Mesodermal cell (in vitro differentiated cells): Measurements from ENCODE around the gene UBE2D2.
"Not testable (repeated sequence)": the region's sequence is repeated elsewhere in the genome, so short reads cannot be mapped to it uniquely, and the experiment has no call there.

ENCODE experiments used
- H3K27ac ChIP-seq: 2 replicates; pipeline ENCODE4 v1.7.0; 2013; ENCODE audit warnings: mild to moderate bottlenecking, low read depth, low read length, moderate library complexity; ENCODE audit not compliant: severe bottlenecking
- H3K36me3 ChIP-seq: 2 replicates; pipeline ENCODE4 v1.7.1; 2013; ENCODE audit warnings: mild to moderate bottlenecking, low read length, moderate library complexity; ENCODE audit not compliant: control insufficient read depth, insufficient read depth
- H3K4me1 ChIP-seq: one replicate; pipeline ENCODE4 v1.7.1; 2013; ENCODE audit warnings: mild to moderate bottlenecking, low read length; ENCODE audit not compliant: insufficient read depth, control insufficient read depth, poor library complexity, severe bottlenecking
- H3K4me3 ChIP-seq: 2 replicates; pipeline ENCODE4 v1.7.0; 2013; ENCODE audit warnings: low read length, control low read depth, mild to moderate bottlenecking; ENCODE audit not compliant: insufficient read depth, poor library complexity, severe bottlenecking; ENCODE audit errors: extremely low read depth
- H3K9me3 ChIP-seq: 2 replicates; pipeline ENCODE4 v1.7.1; 2013; ENCODE audit warnings: mild to moderate bottlenecking, low read length, moderate library complexity; ENCODE audit not compliant: control insufficient read depth
- WGBS, 2 experiments: methylation state at CpG; one replicate each; pipeline ENCODE4 v1.1.5; 2013; ENCODE audit warnings: missing lambda C conversion rate in 2 of 2; ENCODE audit not compliant: insufficient coverage in 2 of 2; 5-methylcytosine and 5-hydroxymethylcytosine counted together

The UBE2D2 gene

GRCh38 chr5:139619861-139620260 is 58.7 kb downstream of the UBE2D2 start:
- 80 to 83% methylated on average over 2 to 3 of the region's 5 CpGs for WGBS, 2 experiments
- Histone ChIP-seq H3K36me3 (peaks cover 91% of the 10 kb centered on the region), H3K4me1 (no peaks in the 10 kb centered on the region), H3K27ac (no peak overlapping the region), H3K9me3 (no peaks in the 10 kb centered on the region), H3K4me3 (no peak overlapping the region)

DNA sequence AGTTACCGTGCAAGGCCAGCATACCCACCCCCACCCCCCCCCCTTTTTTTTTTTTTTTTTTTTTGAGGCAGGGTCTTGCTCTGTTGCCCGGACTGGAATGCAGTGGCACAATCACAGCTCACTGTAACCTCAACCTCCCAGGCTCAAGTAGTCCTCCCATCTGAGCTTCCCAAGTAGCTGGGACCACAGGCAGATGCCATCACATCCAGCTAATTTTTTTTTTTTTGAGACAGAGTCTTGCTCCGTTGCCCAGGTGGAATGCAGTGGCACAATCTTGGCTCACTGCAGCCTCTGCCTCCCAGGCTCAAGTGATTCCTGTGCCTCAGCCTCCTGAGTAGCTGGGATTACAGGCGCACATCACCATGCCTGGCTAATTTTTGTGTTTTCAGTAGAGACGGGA is 64.3 kb downstream of the UBE2D2 start:
- not testable (repeated sequence) for H3K9me3 ChIP-seq, H3K4me1 ChIP-seq, H3K27ac ChIP-seq, H3K4me3 ChIP-seq
- peaks cover 95% of the 10 kb centered on the region for H3K36me3 ChIP-seq
- WGBS, 2 experiments: 98 to 100% methylated on average over 2 to 4 of the region's 5 CpGs

DNA sequence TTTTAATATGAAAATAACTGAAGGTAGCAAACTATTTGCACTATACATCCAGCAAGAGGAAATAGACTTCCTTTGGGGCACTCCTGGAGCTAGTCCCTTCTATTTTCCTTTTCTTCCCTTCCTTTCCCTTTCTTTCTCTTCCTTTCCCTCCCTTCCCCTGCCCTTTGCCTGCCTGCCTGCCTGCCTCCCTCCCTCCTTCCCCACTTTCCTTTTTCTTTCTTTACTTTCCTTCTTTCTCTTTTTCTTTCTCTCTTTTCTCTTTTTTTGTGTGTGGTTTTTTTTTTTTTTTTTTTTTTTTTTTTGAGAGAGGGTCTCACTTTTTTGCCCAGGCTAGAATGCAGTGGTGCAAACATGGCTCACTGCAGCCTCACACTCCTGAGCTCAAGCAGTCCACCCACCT is 69.7 kb downstream of the UBE2D2 start:
- Histone ChIP-seq H3K36me3 (peaks cover 54% of the 10 kb centered on the region), H3K4me3 (no peak overlapping the region), H3K9me3 (no peaks in the 10 kb centered on the region), H3K27ac (peak overlapping the region; percentile 2), H3K4me1 (peaks cover 5% of the 10 kb centered on the region)

- Histone ChIP-seq H3K4me3 (no peak overlapping the region), H3K27ac (peak overlapping the region; percentile 13)
These were observed 70.5 kb downstream of the UBE2D2 start for GRCh38 chr5:139631520-139632165.

DNA sequence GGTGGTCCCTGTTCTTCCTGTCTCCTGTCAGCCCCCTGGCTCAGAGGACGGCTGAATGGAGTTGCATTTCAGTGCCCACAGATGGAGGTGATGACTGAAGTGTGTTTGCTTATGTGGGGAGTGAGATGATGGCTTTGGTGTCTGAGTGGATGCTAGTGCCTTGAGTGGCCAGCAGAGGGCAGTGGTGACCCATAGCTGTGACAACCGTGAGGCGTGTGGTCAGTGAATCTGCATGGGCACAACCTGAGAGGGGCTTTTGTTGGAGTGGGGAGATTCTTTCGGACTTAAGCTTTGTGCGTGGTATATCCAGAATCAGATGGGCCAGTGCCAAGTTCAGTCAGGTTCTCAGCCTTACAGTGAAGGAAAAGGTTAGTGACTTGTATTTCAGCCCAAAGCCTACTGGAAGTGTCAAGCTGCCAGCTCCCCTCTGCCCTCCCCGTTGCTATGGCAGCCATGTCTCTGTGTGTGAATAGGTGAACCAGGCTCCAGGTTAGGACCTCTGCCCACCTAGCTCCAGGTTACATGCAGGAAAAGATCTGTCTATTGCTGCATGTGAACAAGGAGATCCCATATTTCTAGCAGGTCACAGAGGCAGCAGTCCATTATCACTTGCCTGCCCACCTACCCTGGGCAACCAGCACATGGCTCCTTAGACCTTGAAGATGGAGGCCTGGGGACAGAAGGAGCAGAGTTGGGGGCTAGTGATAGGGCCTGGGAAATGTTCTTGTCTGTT is 72.3 kb downstream of the UBE2D2 start:
- Histone ChIP-seq H3K4me3 (no peak overlapping the region), H3K27ac (no peak overlapping the region), H3K36me3 (peaks cover 27% of the 10 kb centered on the region), H3K9me3 (no peaks in the 10 kb centered on the region), H3K4me1 (peaks cover 27% of the 10 kb centered on the region)
- WGBS, 2 experiments: 31% methylated on average over 2 to 6 of the region's 6 CpGs

More at GRCh38 chr5:139631520-139632165, 70.5 kb downstream of the UBE2D2 start:
- Histone ChIP-seq H3K9me3 (no peaks in the 10 kb centered on the region), H3K36me3 (peaks cover 46% of the 10 kb centered on the region), H3K4me1 (peaks cover 13% of the 10 kb centered on the region)
- WGBS, 2 experiments: 100% methylated on average over 2 to 3 of the region's 3 CpGs

DNA sequence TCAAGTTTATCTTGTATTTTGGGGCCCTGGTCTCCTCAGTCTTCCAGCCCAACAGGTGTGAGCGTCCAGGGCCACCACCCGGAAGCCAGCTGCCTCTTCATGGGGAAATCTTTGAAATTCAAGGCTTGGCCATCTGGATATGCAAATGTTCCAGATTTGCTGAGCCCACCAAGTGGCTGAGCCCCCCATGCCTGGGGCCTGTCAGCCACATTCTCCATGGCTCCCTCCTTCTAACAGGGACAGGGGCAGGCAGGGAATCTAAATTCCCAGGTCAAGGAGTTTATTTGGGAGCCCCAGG is 72.8 kb downstream of the UBE2D2 start:
- no peak overlapping the region for H3K4me3 ChIP-seq
- 81 to 100% methylated on average over 2 of the region's 2 CpGs for WGBS, 2 experiments
- H3K9me3 ChIP-seq: no peaks in the 10 kb centered on the region
- peaks cover 22% of the 10 kb centered on the region for H3K36me3 ChIP-seq
- no peak overlapping the region for H3K27ac ChIP-seq
- peaks cover 33% of the 10 kb centered on the region for H3K4me1 ChIP-seq

DNA sequence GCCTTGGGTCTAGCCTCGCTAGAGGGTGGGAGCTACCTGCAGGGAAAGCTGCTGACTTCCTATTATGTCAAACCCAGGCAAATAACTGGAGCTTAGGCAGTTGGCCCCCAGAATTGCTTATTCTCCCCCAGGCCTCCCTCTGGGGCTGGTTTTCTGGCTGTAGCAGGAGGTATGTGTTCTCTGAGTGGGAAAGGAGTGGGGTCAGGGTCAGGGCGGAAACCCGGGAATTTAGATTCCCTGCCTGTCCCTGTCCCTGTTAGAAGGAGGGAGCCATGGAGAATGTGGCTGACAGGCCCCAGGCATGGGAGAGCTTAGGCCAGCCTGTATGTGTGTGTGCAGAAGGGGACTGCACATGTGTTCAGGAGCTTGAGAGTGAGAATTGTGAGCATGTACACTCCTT is 73.4 kb downstream of the UBE2D2 start:
- 86 to 88% methylated on average over 2 of the region's 3 CpGs for WGBS, 2 experiments

GRCh38 chr5:139635191-139635590 is 74.1 kb downstream of the UBE2D2 start:
- no peak overlapping the region for H3K4me3 ChIP-seq
- no peaks in the 10 kb centered on the region for H3K9me3 ChIP-seq
- peaks cover 10% of the 10 kb centered on the region for H3K36me3 ChIP-seq
- no peak overlapping the region for H3K27ac ChIP-seq
- H3K4me1 ChIP-seq: peaks cover 37% of the 10 kb centered on the region
- 57% methylated on average over 1 of the region's 1 CpG; no CpG with 5 or more reads in 1 of the 2 experiments for WGBS, 2 experiments

More for the DNA sequence above, 73.4 kb downstream of the UBE2D2 start:
- peaks cover 17% of the 10 kb centered on the region for H3K36me3 ChIP-seq
- H3K27ac ChIP-seq: no peak overlapping the region
- no peaks in the 10 kb centered on the region for H3K9me3 ChIP-seq
- no peak overlapping the region for H3K4me3 ChIP-seq
- peaks cover 37% of the 10 kb centered on the region for H3K4me1 ChIP-seq

GRCh38 chr5:139635606-139636206 is 74.6 kb downstream of the UBE2D2 start:
- peaks cover 10% of the 10 kb centered on the region for H3K36me3 ChIP-seq
- no peaks in the 10 kb centered on the region for H3K9me3 ChIP-seq
- H3K27ac ChIP-seq: peak overlapping the region; percentile 39
- no peak overlapping the region for H3K4me3 ChIP-seq
- peaks cover 37% of the 10 kb centered on the region for H3K4me1 ChIP-seq

DNA sequence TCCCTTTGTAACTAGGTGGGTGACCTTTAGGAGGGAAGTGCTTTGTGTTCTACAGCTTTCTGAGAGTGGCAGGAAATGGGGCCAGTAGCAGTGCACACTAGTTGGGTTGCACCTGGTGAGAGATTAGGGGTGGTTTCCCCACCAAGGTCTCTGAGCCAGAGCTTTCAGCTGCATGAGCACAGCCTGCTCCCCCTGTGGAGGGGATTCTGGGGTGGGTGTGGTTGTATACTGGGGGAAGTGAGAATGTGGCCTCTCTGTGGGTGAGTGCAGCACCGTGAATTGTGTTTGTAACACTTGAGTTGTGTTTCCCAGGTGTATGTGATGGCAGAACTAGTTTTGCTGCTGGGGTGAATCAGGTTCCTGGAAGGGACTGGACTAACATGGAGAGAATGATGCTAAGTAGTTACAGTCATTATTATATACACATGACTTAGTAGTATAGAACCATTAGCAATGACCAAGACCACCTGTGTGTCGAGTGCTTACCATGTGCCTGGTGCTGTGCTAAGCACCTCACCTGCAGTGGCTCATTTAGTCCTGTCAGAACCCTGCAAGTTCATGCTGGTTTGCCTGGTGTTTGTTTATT is 75.2 kb downstream of the UBE2D2 start:
- H3K4me3 ChIP-seq: no peak overlapping the region
- 70 to 94% methylated on average over 2 of the region's 2 CpGs for WGBS, 2 experiments
- peaks cover 9% of the 10 kb centered on the region for H3K36me3 ChIP-seq
- no peak overlapping the region for H3K27ac ChIP-seq
- peaks cover 37% of the 10 kb centered on the region for H3K4me1 ChIP-seq
- H3K9me3 ChIP-seq: no peaks in the 10 kb centered on the region

GRCh38 chr5:139636975-139637408 is 75.9 kb downstream of the UBE2D2 start:
- Histone ChIP-seq H3K27ac (peak overlapping the region; percentile 94), H3K36me3 (peaks cover 7% of the 10 kb centered on the region), H3K9me3 (no peaks in the 10 kb centered on the region), H3K4me3 (peak overlapping the region; percentile 21), H3K4me1 (peaks cover 37% of the 10 kb centered on the region)
- WGBS, 2 experiments: 29 to 52% methylated on average over 1 to 2 of the region's 6 CpGs
